Skin of body (tissue), 2 donors: ENCODE results near the gene PRAMEF11. TPM values are rescaled to one million over a fixed set of nuclear protein-coding genes. Genes with fewer than 3 reads are reported as not detected.

Experiments
- DNase-seq: peaks from one replicate; lab custom pipeline; 2025; lab: John Stamatoyannopoulos, UW
- total RNA-seq: library from RNA; depleted of rRNA; stranded (reverse); fragments of >200 nt; gene quantifications from one replicate; pipeline ENCODE4 v1.2.3, GENCODE V29; 2014

The PRAMEF11 gene
- total RNA-seq, 1 donor from 2014 or later, result not detected

DNA sequence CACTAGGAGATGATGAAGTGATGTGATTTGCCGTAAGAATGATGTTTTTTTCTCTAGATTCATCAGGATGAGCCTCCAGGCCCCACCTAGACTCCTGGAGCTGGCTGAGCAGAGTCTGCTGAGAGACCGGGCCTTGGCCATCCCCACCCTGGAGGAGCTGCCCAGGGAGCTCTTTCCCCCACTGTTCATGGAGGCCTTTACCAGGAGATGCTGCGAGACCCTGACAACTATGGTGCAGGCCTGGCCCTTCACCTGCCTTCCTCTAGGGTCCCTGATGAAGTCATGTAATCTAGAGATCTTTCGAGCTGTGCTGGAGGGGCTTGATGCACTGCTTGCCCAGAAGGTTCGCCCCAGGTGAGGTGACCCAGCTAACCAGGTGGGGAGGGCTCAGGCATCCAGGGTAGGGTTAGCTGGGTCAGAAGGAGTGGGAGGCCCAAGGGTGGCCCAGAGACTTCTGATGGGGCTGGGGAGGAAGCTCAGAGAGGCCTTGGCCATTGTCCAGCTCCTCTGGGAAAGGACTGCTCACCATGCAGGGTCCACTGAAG, 56.3 kb downstream of the PRAMEF11 start:
- no peak for DNase-seq

Other genes starting within 250 kb of the PRAMEF11 start
- gene DHRS3, start 213.2 kb downstream of the PRAMEF11 start, total RNA-seq, result 31.5 TPM
- 0.79 TPM for gene AADACL4, start 187.3 kb downstream of the PRAMEF11 start, total RNA-seq
- gene AADACL3, start 115.3 kb downstream of the PRAMEF11 start, total RNA-seq, result 6.1 TPM
- not detected for gene CFAP107, start 85.2 kb downstream of the PRAMEF11 start, total RNA-seq
- not detected for gene PRAMEF12, start 57.7 kb downstream of the PRAMEF11 start, total RNA-seq
- not detected for gene PRAMEF1, start 40.0 kb downstream of the PRAMEF11 start, total RNA-seq
- gene HNRNPCL1, start 17.3 kb upstream of the PRAMEF11 start, total RNA-seq, result not detected
- gene PRAMEF2, start 25.7 kb upstream of the PRAMEF11 start, total RNA-seq, result not detected
- gene PRAMEF4, start 54.8 kb upstream of the PRAMEF11 start, total RNA-seq, result not detected
- gene PRAMEF10, start 66.9 kb upstream of the PRAMEF11 start, total RNA-seq, result not detected
- gene PRAMEF7, start 85.2 kb upstream of the PRAMEF11 start, total RNA-seq, result not detected
- not detected for gene PRAMEF6, start 116.2 kb upstream of the PRAMEF11 start, total RNA-seq
- gene PRAMEF27, start 225.2 kb upstream of the PRAMEF11 start, total RNA-seq, result not detected
- not detected for gene HNRNPCL3, start 229.4 kb upstream of the PRAMEF11 start, total RNA-seq
- gene PRAMEF25, start 239.4 kb upstream of the PRAMEF11 start, total RNA-seq, result not detected